Sigmoid colon (tissue), 7 donors: ENCODE measurements around the gene DAGLA. TPM values are rescaled to one million over a fixed set of nuclear protein-coding genes. Genes with fewer than 3 reads are reported as not detected.

Source experiments
- DNase-seq: peaks from one replicate; pipeline ENCODE4 v3.0.0-alpha.2; 2019
- H3K27ac ChIP-seq, 4 donors: fragments of 200-600 bp; sonication (generic); one replicate each; pipeline ENCODE4 v1.5.1; 2016 to 2019; ENCODE audit warnings: mild to moderate bottlenecking in 1 of 4
- H3K27me3 ChIP-seq, 3 donors: fragments of 200-600 bp; sonication (generic); one replicate each; pipeline ENCODE4 v1.5.1; 2019; ENCODE audit warnings: mild to moderate bottlenecking in 1 of 3
- H3K36me3 ChIP-seq, 4 donors: fragments of 200-600 bp; sonication (generic); one replicate each; pipeline ENCODE4 v1.5.1; 2016 to 2019
- H3K4me1 ChIP-seq, 4 donors: fragments of 200-600 bp; sonication (generic); one replicate each; pipeline ENCODE4 v1.5.1; 2017 to 2019
- H3K4me3 ChIP-seq, 4 donors: fragments of 200-600 bp; sonication (generic); one replicate each; pipeline ENCODE4 v1.5.1; 2017 to 2019; ENCODE audit warnings: mild to moderate bottlenecking in 2 of 4, moderate library complexity in 1 of 4
- H3K9me3 ChIP-seq, 4 donors: fragments of 200-600 bp in 3 of 4; sonication (generic) in 3 of 4; one replicate each; pipeline versions ENCODE4 v1.5.1 to v1.6.1; 2013 to 2019
- CTCF ChIP-seq, 4 experiments: fragments of 450-650 bp in 3 of 4; fragments of 200-600 bp in 1 of 4; IDR thresholded peaks; one replicate each; pipeline ENCODE4 v1.5.1; 2016 to 2019; ENCODE audit warnings: antibody characterized with exemption in 4 of 4, mild to moderate bottlenecking in 3 of 4, moderate library complexity in 2 of 4
- EP300 ChIP-seq, 4 donors: sonication (generic); formaldehyde crosslinking; IDR thresholded peaks; one replicate each; pipeline ENCODE4 v1.6.1; 2017; ENCODE audit warnings: antibody characterized with exemption in 4 of 4
- POLR2A ChIP-seq, 2 donors: fragments of 450-650 bp; IDR thresholded peaks; one replicate each; pipeline ENCODE4 v1.6.1; 2016; ENCODE audit warnings: antibody characterized with exemption in 2 of 2, mild to moderate bottlenecking in 2 of 2, moderate library complexity in 2 of 2
- POLR2AphosphoS5 ChIP-seq, 4 donors: sonication (generic); formaldehyde crosslinking; IDR thresholded peaks; one replicate each; pipeline ENCODE4 v1.6.1; 2017; ENCODE audit warnings: antibody characterized with exemption in 4 of 4
- WGBS, 2 donors: extraction: QIAGEN DNeasy Blood & Tissue Kit; methylation state at CpG; one replicate each; pipeline ENCODE4 v1.1.7; 2013; 5-methylcytosine and 5-hydroxymethylcytosine counted together
- intact Hi-C: fragments of 100-400 bp; cut with DNase I; formaldehyde crosslinking; loops from one replicate; pipeline ENCODE4 v1.15.1; 2023
- polyA plus RNA-seq, 3 donors: library from polyadenylated mRNA; stranded (reverse); fragments of 200-250 nt; gene quantifications; one replicate each; pipeline ENCODE4 v1.2.3, GENCODE V29; 2013
- total RNA-seq, 4 donors: library from RNA; depleted of rRNA; stranded (reverse); fragments of >200 nt; gene quantifications; one replicate each; pipeline ENCODE4 v1.1.0, GENCODE V29; 2016
- donor health status: healthy with polysubstance abuse.
- donor health status: Bipolar disorder and iron deficiency.
- donor health status: healthy.

The DAGLA gene
- total and polyA plus RNA-seq, 7 donors = 1.8 to 6.2 (median 2.1) TPM

DNA sequence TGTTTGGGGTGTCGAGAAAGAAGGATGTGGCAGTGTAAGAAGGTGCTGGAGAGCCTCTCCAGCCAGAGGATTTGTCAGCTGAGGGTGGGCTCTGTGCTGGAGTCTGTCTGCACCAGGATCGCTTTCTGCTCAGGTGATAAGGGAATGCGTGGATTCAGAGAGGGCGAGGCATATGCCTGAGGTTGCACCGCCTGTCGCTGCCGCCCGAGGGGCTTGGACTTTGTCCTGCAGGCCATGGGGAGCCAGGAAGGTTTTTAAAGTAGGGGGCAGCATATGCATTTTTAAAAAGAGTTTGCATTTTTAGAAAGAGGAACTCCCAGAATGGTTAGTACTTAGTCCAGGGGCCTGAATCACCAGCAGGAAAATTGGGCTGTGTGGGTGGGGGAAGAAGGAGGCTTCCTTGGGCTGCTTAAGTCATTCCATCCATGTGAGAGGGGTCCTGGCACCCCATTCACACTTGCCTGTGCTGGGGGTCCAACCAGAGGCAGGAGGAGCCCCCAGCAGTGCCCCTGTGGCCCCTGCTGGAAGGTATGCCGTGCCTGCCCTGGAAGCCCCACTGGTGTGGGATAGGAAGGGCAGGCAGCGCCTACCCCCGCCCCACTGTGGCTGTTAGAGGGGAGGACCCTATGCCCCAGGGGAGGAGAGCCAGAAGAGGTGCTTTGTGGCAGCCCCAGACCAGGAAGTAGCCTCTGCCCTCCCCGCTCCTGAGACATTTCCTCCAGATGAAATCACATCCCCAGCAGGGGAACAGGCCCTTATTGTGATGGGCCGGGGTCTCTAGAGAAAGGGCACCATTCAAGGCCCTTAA, 36.5 kb downstream of the DAGLA start:
- WGBS, 2 donors = 49 to 72% methylated on average over 13 of the region's 13 CpGs
- H3K27me3 ChIP-seq = no peaks in the 10 kb centered on the region
- peaks cover 0 to 21% (median 20%) of the 10 kb centered on the region in 4 donors for H3K4me1 ChIP-seq
- no peaks in the 10 kb centered on the region for H3K9me3 ChIP-seq
- no peak overlapping the region for H3K4me3 ChIP-seq
- no peak for DNase-seq
- no peak overlapping the region for H3K27ac ChIP-seq
- peaks cover 0 to 6% (median 0%) of the 10 kb centered on the region in 4 donors for H3K36me3 ChIP-seq
- intact Hi-C loops = loop anchor here (5.0 kb wide), 1 partner anchor 34 kb away; the partner anchor contains the start of gene DAGLA
- TF ChIP-seq EP300 (IDR thresholded peaks at IDR 0.05) = no peak
- TF ChIP-seq POLR2A (IDR thresholded peaks at IDR 0.05) = no peak
- TF ChIP-seq POLR2AphosphoS5 (IDR thresholded peaks at IDR 0.05) = no peak
- TF ChIP-seq CTCF (IDR thresholded peaks at IDR 0.05) = no peak

GRCh38 chr11:61717286-61718033, 37.3 kb downstream of the DAGLA start:
- Histone ChIP-seq H3K27me3 (no peaks in the 10 kb centered on the region), H3K9me3 (no peaks in the 10 kb centered on the region), H3K4me3 (peak overlapping the region in 1 of 4 donors; percentile 47), H3K4me1 (peaks cover 0 to 21% (median 20%) of the 10 kb centered on the region in 4 donors), H3K27ac (peak overlapping the region in 3 of 4 donors; percentile 63 to 69 (median 68)), H3K36me3 (peaks cover 0 to 6% (median 0%) of the 10 kb centered on the region in 4 donors)
- DNase-seq = no peak
- TF ChIP-seq POLR2A (IDR thresholded peaks at IDR 0.05) (no peak), POLR2AphosphoS5 (IDR thresholded peaks at IDR 0.05) (no peak), CTCF (IDR thresholded peaks at IDR 0.05) (no peak), EP300 (IDR thresholded peaks at IDR 0.05) (no peak)
- WGBS, 2 donors = 87 to 92% methylated on average over 19 of the region's 19 CpGs
- intact Hi-C loops = loop anchor here (5.0 kb wide), 1 partner anchor 35 kb away; the partner anchor contains the start of gene DAGLA

- intact Hi-C loops = loop anchor here (5.0 kb wide), 1 partner anchor 36 kb away; the partner anchor contains the start of gene DAGLA
- Histone ChIP-seq H3K4me3 (peak overlapping the region; percentile 43 to 51 (median 48)), H3K27me3 (no peaks in the 10 kb centered on the region), H3K36me3 (peaks cover 0 to 6% (median 0%) of the 10 kb centered on the region in 4 donors), H3K9me3 (no peaks in the 10 kb centered on the region), H3K27ac (peak overlapping the region; percentile 63 to 69 (median 66)), H3K4me1 (peaks cover 0 to 21% (median 20%) of the 10 kb centered on the region in 4 donors)
- no peak for DNase-seq
- WGBS, 2 donors = 31 to 53% methylated on average over 9 of the region's 9 CpGs
- no peak for TF ChIP-seq POLR2A (IDR thresholded peaks at IDR 0.05)
- no peak for TF ChIP-seq POLR2AphosphoS5 (IDR thresholded peaks at IDR 0.05)
- no peak for TF ChIP-seq CTCF (IDR thresholded peaks at IDR 0.05)
- no peak for TF ChIP-seq EP300 (IDR thresholded peaks at IDR 0.05)
Observed at GRCh38 chr11:61718046-61718531, 37.9 kb downstream of the DAGLA start.

- peak in 2 of 4 donors; percentile 17 to 32 for TF ChIP-seq POLR2AphosphoS5 (IDR thresholded peaks at IDR 0.05)
- TF ChIP-seq CTCF (IDR thresholded peaks at IDR 0.05) = no peak
- peaks cover 0 to 6% (median 0%) of the 10 kb centered on the region in 4 donors for H3K36me3 ChIP-seq
- peak; percentile 85 for DNase-seq
- peaks cover 0 to 21% (median 20%) of the 10 kb centered on the region in 4 donors for H3K4me1 ChIP-seq
- intact Hi-C loops = loop anchor here (5.0 kb wide), 1 partner anchor 36 kb away; the partner anchor contains the start of gene DAGLA
- WGBS, 2 donors = 60 to 74% methylated on average over 21 of the region's 21 CpGs
- H3K9me3 ChIP-seq = no peaks in the 10 kb centered on the region
- H3K27me3 ChIP-seq = no peaks in the 10 kb centered on the region
- H3K27ac ChIP-seq = peak overlapping the region; percentile 63 to 69 (median 66)
- H3K4me3 ChIP-seq = peak overlapping the region; percentile 43 to 51 (median 48)
Observed at GRCh38 chr11:61718621-61719302, 38.6 kb downstream of the DAGLA start.
